ENCODE data around the gene CELSR1.
A peak's percentile ranks its signal among the peaks of the same experiment; 100 is the strongest.

Gene CELSR1

GRCh38 chr22:46568102-46568809 lies 30.8 kb upstream of the CELSR1 start:
- no peak for TF ChIP-seq CTCF (IDR thresholded peaks at IDR 0.05; ENCODE audit: unreplicated experiment in 3 of 3)
- H3K27ac Mint-ChIP-seq, result no peak overlapping the region
- peaks cover 8% of the 10 kb centered on the region for H3K9me3 Mint-ChIP-seq
- no peaks in the 10 kb centered on the region for H3K36me3 Mint-ChIP-seq (ENCODE audit: low read depth)
- H3K4me3 Mint-ChIP-seq, result peak overlapping the region in 1 of 3 experiments; percentile 11
- peaks cover 6% of the 10 kb centered on the region for H3K4me1 Mint-ChIP-seq
- H3K27me3 Mint-ChIP-seq (ENCODE audit: low read depth), result peaks cover 4% of the 10 kb centered on the region

- peaks cover 7% of the 10 kb centered on the region for H3K4me1 Mint-ChIP-seq
- H3K36me3 Mint-ChIP-seq (ENCODE audit: low read depth), result no peaks in the 10 kb centered on the region
- no peak overlapping the region for H3K4me3 Mint-ChIP-seq
- no peak for TF ChIP-seq CTCF (IDR thresholded peaks at IDR 0.05; ENCODE audit: unreplicated experiment in 3 of 3)
- peaks cover 4% of the 10 kb centered on the region for H3K27me3 Mint-ChIP-seq (ENCODE audit: low read depth)
- H3K27ac Mint-ChIP-seq, result no peak overlapping the region
- H3K9me3 Mint-ChIP-seq, result peaks cover 8% of the 10 kb centered on the region
These were observed 30.1 kb upstream of the CELSR1 start for GRCh38 chr22:46567471-46567870.

- H3K9me3 Mint-ChIP-seq, result no peaks in the 10 kb centered on the region
- H3K27ac Mint-ChIP-seq, result no peak overlapping the region
- H3K4me3 Mint-ChIP-seq, result no peak overlapping the region
- H3K27me3 Mint-ChIP-seq (ENCODE audit: low read depth), result peaks cover 4% of the 10 kb centered on the region
- H3K36me3 Mint-ChIP-seq (ENCODE audit: low read depth), result no peaks in the 10 kb centered on the region
- no peak for TF ChIP-seq CTCF (IDR thresholded peaks at IDR 0.05; ENCODE audit: unreplicated experiment in 3 of 3)
- peaks cover 7% of the 10 kb centered on the region for H3K4me1 Mint-ChIP-seq
These were observed 26.8 kb upstream of the CELSR1 start for GRCh38 chr22:46564084-46564714.

GRCh38 chr22:46563381-46564083 lies 26.1 kb upstream of the CELSR1 start:
- Mint-ChIP-seq H3K36me3 (ENCODE audit: low read depth) (no peaks in the 10 kb centered on the region), H3K27me3 (ENCODE audit: low read depth) (peaks cover 4% of the 10 kb centered on the region), H3K27ac (no peak overlapping the region), H3K4me3 (no peak overlapping the region), H3K9me3 (no peaks in the 10 kb centered on the region), H3K4me1 (peaks cover 7% of the 10 kb centered on the region)
- peak; percentile 73 to 81 (median 75) for TF ChIP-seq CTCF (IDR thresholded peaks at IDR 0.05; ENCODE audit: unreplicated experiment in 3 of 3)

- Mint-ChIP-seq H3K27me3 (ENCODE audit: low read depth) (peaks cover 10% of the 10 kb centered on the region), H3K4me1 (peaks cover 7% of the 10 kb centered on the region), H3K27ac (no peak overlapping the region), H3K36me3 (ENCODE audit: low read depth) (no peaks in the 10 kb centered on the region), H3K4me3 (peak overlapping the region in 1 of 3 experiments; percentile 20), H3K9me3 (peaks cover 5% of the 10 kb centered on the region)
- no peak for TF ChIP-seq CTCF (IDR thresholded peaks at IDR 0.05; ENCODE audit: unreplicated experiment in 3 of 3)
These were observed 24.1 kb upstream of the CELSR1 start for GRCh38 chr22:46561435-46561905.
